Lower leg skin (tissue), 3 donors: ENCODE data around the gene DOC2A.

Experiments used
- POLR2A ChIP-seq, 2 donors: fragments of 450-650 bp; IDR thresholded peaks; one replicate each; pipeline ENCODE4 v1.6.1; 2016 to 2017; ENCODE audit warnings: antibody characterized with exemption in 2 of 2, mild to moderate bottlenecking in 1 of 2, moderate library complexity in 1 of 2
- TF ChIP-seq, protein P1 (sequence below), 3 donors: fragments of 450-650 bp; IDR thresholded peaks; one replicate each; pipeline ENCODE4 v1.5.1; 2016; ENCODE audit warnings: antibody characterized with exemption in 3 of 3, mild to moderate bottlenecking in 3 of 3, moderate library complexity in 2 of 3

GRCh38 chr16:30023586-30023985 is 12.8 kb upstream of the DOC2A start:
- TF ChIP-seq, protein P1, sequence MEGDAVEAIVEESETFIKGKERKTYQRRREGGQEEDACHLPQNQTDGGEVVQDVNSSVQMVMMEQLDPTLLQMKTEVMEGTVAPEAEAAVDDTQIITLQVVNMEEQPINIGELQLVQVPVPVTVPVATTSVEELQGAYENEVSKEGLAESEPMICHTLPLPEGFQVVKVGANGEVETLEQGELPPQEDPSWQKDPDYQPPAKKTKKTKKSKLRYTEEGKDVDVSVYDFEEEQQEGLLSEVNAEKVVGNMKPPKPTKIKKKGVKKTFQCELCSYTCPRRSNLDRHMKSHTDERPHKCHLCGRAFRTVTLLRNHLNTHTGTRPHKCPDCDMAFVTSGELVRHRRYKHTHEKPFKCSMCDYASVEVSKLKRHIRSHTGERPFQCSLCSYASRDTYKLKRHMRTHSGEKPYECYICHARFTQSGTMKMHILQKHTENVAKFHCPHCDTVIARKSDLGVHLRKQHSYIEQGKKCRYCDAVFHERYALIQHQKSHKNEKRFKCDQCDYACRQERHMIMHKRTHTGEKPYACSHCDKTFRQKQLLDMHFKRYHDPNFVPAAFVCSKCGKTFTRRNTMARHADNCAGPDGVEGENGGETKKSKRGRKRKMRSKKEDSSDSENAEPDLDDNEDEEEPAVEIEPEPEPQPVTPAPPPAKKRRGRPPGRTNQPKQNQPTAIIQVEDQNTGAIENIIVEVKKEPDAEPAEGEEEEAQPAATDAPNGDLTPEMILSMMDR (IDR thresholded peaks at IDR 0.05), result no peak
- no peak for TF ChIP-seq POLR2A (IDR thresholded peaks at IDR 0.05)
